Measurements from ENCODE around the gene COPS6. TPM values are rescaled to one million over a fixed set of nuclear protein-coding genes. Genes with fewer than 3 reads are reported as not detected.

The COPS6 gene
- total and polyA plus RNA-seq, 2 donors (not counting 1 experiment from before 2014, with no cell fraction given): 76.5 to 79.6 TPM

GRCh38 chr7:100071018-100071723, 17.6 kb upstream of the COPS6 start:
- POLR2A ChIA-PET: interaction anchor here (0.8 kb wide), 1 partner anchor 56 kb away, joined by 5 read pairs; the partner anchor contains the start of gene ZKSCAN1

GRCh38 chr7:100072462-100072861, 16.3 kb upstream of the COPS6 start:
- H3K27me3 Mint-ChIP-seq: no peaks in the 10 kb centered on the region
- H3K27ac ChIP-seq (ENCODE audit: low read length in 2 of 2): no peak overlapping the region
- no peaks in the 10 kb centered on the region for H3K27me3 ChIP-seq (replicated peaks in 1 of 4; ENCODE audit: control extremely low read depth in 1 of 4, control insufficient read depth in 3 of 4, insufficient read depth in 4 of 4, low read length in 3 of 4)
- H3K4me1 ChIP-seq (ENCODE audit: control insufficient read depth in 2 of 2, insufficient read depth in 2 of 2, low read length in 2 of 2): no peaks in the 10 kb centered on the region
- no peak for TF ChIP-seq CTCF (IDR thresholded peaks at IDR 0.05)
- TF ChIP-seq EZH2 (IDR thresholded peaks at IDR 0.05; ENCODE audit: borderline replicate concordance, insufficient read depth, low read depth, low read length, poor library complexity, severe bottlenecking): no peak
- ATAC-seq (ENCODE audit: low read depth) (no peak), DNase-seq (no peak)
- CTCF ChIA-PET: interaction anchor here (1.0 to 1.6 kb wide), 2 partner anchors 14 to 46 kb away, joined by 3 to 4 read pairs; no protein-coding TSS in a partner anchor
- no peak overlapping the region for H3K27ac Mint-ChIP-seq
- H3K9me3 ChIP-seq (ENCODE audit: control extremely low read depth in 1 of 3, control insufficient read depth in 2 of 3, insufficient read depth in 1 of 3, low read length in 2 of 3): peaks cover 1 to 47% (median 26%) of the 10 kb centered on the region in 3 donors
- peaks cover 14% of the 10 kb centered on the region for H3K9me3 Mint-ChIP-seq (ENCODE audit: insufficient read depth)
- peaks cover 9% of the 10 kb centered on the region for H4K20me1 ChIP-seq (ENCODE audit: control insufficient read depth, insufficient read depth, low read length, poor library complexity, severe bottlenecking)
- H3K36me3 ChIP-seq (replicated peaks in 1 of 2; ENCODE audit: control extremely low read depth in 1 of 2, control insufficient read depth in 1 of 2, extremely low read depth in 1 of 2, insufficient read depth in 2 of 2, low read length in 1 of 2): peaks cover 26 to 72% of the 10 kb centered on the region in 2 experiments
- no peak overlapping the region for H3K4me3 ChIP-seq (ENCODE audit: control extremely low read depth in 1 of 5, extremely low read depth in 1 of 5, insufficient read depth in 1 of 5, low read depth in 2 of 5, low read length in 4 of 5)
- no peak overlapping the region for H3K9ac ChIP-seq (ENCODE audit: low read length)
- no peaks in the 10 kb centered on the region for H3K79me2 ChIP-seq (ENCODE audit: control insufficient read depth, insufficient read depth, low read length)
- no peak overlapping the region for H3K4me2 ChIP-seq (replicated peaks; ENCODE audit: low read depth, low read length, poor library complexity, severe bottlenecking)
- peaks cover 2% of the 10 kb centered on the region for H3K4me1 Mint-ChIP-seq
- no peak overlapping the region for H2AFZ ChIP-seq (ENCODE audit: insufficient read depth, low read depth, low read length, poor library complexity, severe bottlenecking)
- POLR2A ChIA-PET: interaction anchor here (0.8 kb wide), 1 partner anchor 57 kb away, joined by 5 read pairs; the partner anchor contains the start of gene ZKSCAN1
- H3K4me3 Mint-ChIP-seq: no peak overlapping the region
- intact Hi-C loops (cut with micrococcal nuclease): no loop called here
- 99% methylated on average over 10 of the region's 10 CpGs for WGBS (ENCODE audit: insufficient coverage)

More at GRCh38 chr7:100071018-100071723, 17.6 kb upstream of the COPS6 start:
- no peaks in the 10 kb centered on the region for H3K27me3 ChIP-seq (replicated peaks in 1 of 4; ENCODE audit: control extremely low read depth in 1 of 4, control insufficient read depth in 3 of 4, insufficient read depth in 4 of 4, low read length in 3 of 4)
- intact Hi-C loops (cut with micrococcal nuclease): no loop called here
- H3K9me3 ChIP-seq (ENCODE audit: control extremely low read depth in 1 of 3, control insufficient read depth in 2 of 3, insufficient read depth in 1 of 3, low read length in 2 of 3): peaks cover 1 to 47% (median 26%) of the 10 kb centered on the region in 3 donors
- no peak overlapping the region for H3K4me3 Mint-ChIP-seq
- TF ChIP-seq EZH2 (IDR thresholded peaks at IDR 0.05; ENCODE audit: borderline replicate concordance, insufficient read depth, low read depth, low read length, poor library complexity, severe bottlenecking): no peak
- H3K4me3 ChIP-seq (ENCODE audit: control extremely low read depth in 1 of 5, extremely low read depth in 1 of 5, insufficient read depth in 1 of 5, low read depth in 2 of 5, low read length in 4 of 5): no peak overlapping the region
- DNase-seq (no peak), ATAC-seq (ENCODE audit: low read depth) (no peak)
- WGBS (ENCODE audit: insufficient coverage): 96% methylated on average over 5 of the region's 11 CpGs
- H3K9me3 Mint-ChIP-seq (ENCODE audit: insufficient read depth): peaks cover 14% of the 10 kb centered on the region
- H3K36me3 ChIP-seq (replicated peaks in 1 of 2; ENCODE audit: control extremely low read depth in 1 of 2, control insufficient read depth in 1 of 2, extremely low read depth in 1 of 2, insufficient read depth in 2 of 2, low read length in 1 of 2): peaks cover 24 to 63% of the 10 kb centered on the region in 2 experiments
- H2AFZ ChIP-seq (ENCODE audit: insufficient read depth, low read depth, low read length, poor library complexity, severe bottlenecking): no peak overlapping the region
- no peaks in the 10 kb centered on the region for H4K20me1 ChIP-seq (ENCODE audit: control insufficient read depth, insufficient read depth, low read length, poor library complexity, severe bottlenecking)
- no peaks in the 10 kb centered on the region for H3K4me1 ChIP-seq (ENCODE audit: control insufficient read depth in 2 of 2, insufficient read depth in 2 of 2, low read length in 2 of 2)
- H3K4me1 Mint-ChIP-seq: no peaks in the 10 kb centered on the region
- no peaks in the 10 kb centered on the region for H3K79me2 ChIP-seq (ENCODE audit: control insufficient read depth, insufficient read depth, low read length)
- no peak overlapping the region for H3K27ac ChIP-seq (ENCODE audit: low read length in 2 of 2)
- no peaks in the 10 kb centered on the region for H3K27me3 Mint-ChIP-seq
- H3K4me2 ChIP-seq (replicated peaks; ENCODE audit: low read depth, low read length, poor library complexity, severe bottlenecking): no peak overlapping the region
- H3K27ac Mint-ChIP-seq: no peak overlapping the region
- H3K9ac ChIP-seq (ENCODE audit: low read length): no peak overlapping the region
- CTCF ChIA-PET: interaction anchor here (0.5 to 1.6 kb wide), 2 partner anchors 13 to 462 kb away, joined by 3 to 4 read pairs; no protein-coding TSS in a partner anchor
